ENCODE data around the gene KRT4. TPM values are rescaled to one million over a fixed set of nuclear protein-coding genes. Genes with fewer than 3 reads are reported as not detected.

KRT4 gene
- total RNA-seq, 1 donor from 2014 or later, result not detected

DNA sequence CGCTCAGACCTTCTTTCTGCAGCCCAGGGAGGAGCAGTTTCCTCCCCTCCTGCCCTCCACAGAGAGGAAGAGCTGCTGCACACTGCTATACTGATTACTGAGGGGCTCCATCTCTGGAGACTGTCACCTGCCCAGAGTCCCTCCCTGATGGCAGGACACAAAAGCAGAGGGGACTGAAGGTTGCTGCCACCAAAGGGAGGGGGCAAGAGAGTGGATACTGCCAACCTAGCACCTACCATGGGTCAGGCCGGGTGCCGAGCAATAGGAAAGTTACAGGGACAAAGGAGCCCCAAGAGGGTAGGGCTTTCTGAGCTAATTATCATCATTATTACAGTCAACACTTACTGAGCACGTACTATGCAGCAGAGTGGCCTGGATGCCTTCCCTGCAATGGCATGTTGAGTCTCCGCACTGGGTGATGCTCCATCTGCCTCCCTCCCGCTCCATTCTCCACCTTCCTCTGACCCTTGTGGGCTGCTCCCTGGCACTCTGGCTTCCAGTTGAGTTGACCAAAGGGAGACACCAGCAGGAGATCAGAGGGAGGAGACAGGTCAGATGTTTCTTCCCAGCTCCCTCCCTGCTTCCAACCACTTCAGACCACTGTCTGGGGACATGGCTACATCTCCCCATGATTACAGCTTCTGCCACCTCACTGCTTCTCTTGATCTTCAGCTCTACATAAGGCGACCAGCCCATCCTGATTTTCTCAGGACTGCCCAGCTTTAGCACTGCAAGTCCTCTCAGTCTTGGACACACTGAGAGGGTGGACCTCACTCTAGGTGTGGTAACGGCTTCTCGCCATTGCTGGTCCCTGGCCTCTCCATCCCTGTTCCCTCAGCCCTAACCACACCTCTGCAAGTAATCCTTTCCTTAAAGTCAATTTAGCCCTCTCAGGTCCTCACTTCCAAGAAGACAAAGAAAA is 22.8 kb upstream of the KRT4 start:
- no peak for DNase-seq (ENCODE audit: low read depth)

DNA sequence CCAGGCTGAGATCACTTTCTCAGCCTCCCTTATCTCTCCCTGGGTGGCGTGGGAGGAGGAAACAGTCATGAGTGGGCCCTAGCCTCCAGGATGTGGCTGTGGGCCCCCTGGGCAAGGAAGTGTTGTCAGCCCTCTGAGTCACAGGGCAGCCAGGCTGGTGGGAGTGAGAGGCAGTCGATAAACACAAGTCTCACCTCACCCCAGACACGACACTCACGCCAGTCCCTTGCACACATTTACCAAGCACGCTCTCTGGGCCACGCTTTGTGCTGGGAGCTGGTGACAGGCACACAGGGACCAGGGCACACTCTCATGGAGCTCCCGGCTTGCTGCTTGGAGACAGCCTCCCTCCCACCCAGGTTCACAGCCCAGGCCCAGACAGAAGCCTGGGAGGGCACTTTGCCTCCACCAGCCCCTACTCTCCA is 22.1 kb upstream of the KRT4 start:
- no peak for DNase-seq (ENCODE audit: low read depth)

DNA sequence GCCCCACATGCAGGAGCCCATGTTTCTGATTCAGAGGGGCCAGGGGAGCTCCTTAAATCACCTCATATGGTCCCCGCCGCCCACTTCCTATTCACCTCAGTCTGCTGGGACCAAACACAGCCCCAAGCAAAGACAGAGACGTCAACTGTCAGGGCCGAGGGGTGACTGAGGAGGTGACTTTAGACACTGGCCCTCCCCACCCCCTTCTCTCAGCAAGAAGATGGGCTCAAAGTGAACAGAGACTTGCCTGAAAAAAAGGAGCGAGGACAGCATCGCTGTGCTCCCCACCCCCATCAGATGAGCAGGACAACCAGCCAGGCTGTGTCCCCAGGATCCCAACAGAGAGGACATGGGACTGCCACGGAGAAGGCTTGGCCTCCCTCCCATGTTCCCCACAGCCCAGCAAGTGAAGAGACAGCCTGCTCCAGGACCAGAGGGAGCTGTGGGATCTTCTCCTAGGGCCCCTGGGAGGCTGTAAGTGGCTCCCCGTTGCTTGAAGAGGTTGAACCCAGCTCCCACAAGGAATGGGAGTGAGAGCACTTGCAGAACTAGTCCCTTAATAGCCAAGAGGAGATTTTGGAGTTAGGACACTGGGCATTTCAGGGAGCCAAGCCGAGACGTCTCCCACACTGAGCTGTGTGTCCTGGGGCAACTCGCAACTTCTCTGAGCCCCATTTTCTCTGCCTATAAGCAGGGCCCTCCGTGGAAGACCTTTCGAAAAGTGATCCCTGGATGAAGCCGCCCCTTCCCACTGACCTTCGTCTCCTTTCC is 21.5 kb upstream of the KRT4 start:
- DNase-seq (ENCODE audit: low read depth), result no peak

DNA sequence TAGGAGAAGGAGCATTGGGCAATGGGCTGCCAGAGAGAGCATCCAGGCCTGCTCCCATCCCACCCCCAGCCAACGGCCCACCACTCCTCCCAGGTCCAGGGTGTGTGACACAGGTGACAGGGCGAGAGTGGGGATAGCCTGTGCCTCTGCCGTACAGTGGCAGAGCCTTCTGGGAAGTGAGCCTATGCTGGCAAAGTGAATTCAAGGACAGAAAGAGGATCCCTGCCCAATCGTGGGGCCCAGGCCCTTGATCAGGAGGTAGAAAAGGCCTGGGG is 20.7 kb upstream of the KRT4 start:
- DNase-seq (ENCODE audit: low read depth), result no peak

DNA sequence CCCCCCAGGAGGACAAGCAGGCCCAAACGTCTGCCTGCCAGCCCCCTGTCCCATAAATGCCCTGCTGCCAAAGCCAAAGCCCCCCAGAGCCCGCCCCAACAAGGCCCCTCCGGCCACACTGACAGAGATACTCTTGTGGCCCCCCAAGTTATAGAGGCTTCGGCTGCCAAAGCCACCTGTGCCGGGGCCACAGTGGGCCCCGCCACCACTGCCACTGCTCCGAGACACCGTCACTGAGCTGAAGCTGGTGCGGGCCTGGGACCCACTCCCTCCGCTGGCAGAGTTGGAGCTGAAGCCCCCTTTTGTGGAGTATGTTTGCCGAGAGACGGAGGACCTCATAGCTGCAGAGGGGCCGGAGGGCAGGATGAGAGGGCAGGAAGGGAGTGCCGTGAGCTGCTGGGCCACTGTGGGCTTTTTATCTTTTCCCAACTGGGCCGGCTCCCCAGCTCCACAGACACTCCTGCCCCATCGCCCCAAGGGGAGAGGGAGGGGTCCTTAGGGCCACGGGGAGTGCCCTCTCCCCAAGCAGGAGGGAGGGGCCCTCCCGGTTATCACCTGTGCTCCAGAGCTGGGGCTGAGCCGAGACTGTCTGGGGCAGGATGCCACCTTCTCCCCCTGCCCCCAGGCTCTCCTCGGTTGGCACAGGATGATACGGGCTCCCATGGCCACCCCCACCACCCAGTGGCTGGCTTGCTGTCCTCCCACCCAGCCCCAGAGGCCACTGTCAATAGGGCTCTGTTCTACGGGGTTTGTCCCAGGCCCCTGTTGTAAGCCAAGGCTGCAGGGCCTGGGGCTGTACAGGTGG is 20.2 kb upstream of the KRT4 start, which contains the start of gene KRT79:
TSS of gene KRT79 (minus strand) at position 390 of the 805 bp plus-strand sequence. CDS start at position 339, 51 bp downstream.
- no peak for DNase-seq (ENCODE audit: low read depth)

DNA sequence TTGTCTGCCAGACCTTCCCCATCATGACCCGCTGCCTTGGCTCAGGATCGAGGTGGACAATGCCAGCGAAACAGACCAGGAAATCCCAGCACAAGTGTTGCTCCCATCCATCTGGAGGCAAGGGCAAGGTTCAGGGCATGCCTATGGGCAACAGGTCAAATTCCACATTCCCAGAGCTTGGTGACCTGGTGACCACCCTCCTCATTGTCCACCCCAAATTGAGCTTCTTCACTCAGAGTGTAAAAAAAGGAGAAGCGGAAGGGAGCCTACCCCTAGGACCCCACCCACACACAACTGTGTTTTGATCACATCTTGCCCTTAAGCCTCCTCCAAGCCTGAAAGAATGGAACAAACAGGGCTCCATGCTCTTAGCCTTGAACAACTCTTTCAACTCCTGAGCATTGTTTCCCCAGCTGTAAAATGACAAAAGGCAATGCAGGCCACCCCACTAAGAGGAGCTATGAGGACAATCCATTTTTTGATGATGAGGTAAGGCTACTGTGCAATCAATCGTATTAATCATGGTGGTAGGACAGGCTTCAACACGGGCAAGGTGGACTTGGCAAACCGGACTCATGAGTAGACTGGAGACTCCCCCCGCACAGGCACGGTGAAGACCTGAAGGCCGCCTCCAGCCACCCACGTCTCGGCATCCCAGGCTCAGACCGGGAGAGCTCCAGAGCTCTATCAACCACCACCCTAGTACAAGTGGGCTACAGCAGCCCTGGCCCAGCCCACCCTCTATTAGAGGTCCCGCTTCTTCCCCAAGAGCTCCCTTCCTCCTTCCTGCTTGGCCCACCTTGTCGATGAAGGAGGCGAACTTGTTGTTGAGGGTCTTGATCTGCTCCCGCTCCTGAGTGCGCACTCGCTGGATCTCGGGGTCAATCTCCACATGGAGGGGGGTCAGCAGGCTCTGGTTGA is 19.3 kb upstream of the KRT4 start:
- no peak for DNase-seq (ENCODE audit: low read depth)

DNA sequence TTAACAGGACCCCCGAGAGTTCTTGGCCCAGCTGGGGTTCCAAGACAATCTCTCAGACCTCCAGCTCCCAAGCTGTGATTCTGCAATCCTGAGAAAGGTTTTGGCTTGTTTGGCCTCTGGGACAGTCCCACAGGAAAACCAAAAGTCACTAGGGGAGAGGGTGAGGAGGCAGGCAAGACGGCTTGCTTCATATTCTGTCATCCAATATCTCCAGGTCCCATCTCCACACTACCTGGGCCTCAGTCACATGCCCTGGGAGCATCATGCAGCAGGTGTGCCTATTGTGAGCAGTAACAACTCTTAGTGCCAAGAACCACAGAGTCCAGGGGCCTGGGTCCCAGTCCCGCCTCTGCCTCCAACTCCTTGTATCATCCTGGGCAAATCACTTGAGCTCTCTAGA is 18.5 kb upstream of the KRT4 start:
- no peak for DNase-seq (ENCODE audit: low read depth)

DNA sequence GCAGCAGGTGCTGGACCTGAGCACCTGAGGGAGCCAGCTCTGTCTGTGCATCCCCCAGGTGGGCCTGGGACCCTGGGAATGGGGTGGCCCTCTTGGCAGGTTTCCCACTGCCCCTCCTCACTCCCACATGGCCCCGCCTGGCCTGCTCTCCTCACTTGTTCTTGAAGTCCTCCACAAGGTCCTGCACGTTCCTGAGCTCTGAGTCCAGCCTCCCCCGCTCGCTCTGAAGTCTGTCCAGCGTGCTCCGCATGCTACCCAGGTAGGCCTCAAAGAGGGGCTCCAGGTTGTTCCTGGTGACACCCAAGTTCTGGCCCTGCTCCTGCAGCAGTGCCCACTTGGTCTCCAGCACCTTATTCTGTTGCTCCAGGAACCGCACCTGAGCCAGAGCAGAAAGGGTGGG is 17.3 kb upstream of the KRT4 start:
- no peak for DNase-seq (ENCODE audit: low read depth)

DNA sequence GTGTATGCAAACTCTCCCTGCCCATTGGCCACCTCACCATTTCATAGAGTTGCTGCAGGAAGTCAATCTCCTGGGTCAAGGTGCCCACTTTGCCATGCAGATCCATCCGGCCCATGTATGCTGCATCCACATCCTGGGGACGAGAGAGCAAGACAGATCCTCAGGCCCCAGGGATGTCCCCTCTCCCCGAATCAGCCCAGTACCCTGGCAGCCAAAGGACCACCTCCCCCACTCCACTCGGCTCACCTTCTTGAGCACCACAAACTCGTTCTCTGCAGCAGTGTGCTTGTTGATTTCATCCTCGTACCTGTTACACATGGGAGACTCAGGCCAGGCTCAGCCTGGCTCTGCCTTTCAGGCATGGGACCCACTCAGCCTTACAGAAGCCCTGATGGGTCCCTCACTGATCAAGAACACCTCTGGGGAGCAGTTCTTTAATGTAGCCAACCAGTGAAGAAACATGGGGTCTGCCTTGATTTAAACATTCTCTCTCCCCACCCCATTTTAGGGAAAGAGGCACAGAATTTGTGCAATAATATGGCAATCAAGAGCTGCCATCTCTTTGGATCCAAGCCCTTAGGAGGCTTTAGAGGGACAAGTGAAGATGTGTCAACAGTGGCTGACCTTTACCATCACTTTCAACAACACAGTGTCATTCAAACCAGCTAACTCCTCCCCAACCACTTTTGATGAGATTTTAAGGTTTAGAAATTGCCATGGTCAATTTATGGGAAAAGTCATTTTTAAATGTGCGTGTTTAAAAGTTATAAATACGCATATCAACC is 16.3 kb upstream of the KRT4 start:
- no peak for DNase-seq (ENCODE audit: low read depth)

DNA sequence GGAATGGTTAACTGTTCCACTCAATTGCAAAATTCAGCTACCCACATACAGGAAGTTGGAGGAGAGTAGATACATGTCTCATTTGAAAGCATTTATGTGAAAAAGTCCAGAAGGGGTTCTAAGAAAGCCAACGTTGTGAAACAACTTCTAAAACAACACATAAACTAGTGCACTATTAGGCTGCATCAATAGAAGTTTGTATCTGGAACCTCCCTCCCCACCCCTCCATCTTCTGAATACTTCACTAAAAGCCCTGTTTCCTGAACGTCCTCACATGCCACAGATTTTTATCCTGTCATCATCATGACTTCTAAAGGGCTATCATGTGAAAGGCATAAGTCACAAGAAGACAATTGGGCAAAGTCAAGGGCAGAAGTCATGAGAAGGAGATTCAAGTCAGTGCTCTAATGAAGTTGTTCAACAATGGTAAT is 14.7 kb upstream of the KRT4 start:
- DNase-seq (ENCODE audit: low read depth), result no peak

DNA sequence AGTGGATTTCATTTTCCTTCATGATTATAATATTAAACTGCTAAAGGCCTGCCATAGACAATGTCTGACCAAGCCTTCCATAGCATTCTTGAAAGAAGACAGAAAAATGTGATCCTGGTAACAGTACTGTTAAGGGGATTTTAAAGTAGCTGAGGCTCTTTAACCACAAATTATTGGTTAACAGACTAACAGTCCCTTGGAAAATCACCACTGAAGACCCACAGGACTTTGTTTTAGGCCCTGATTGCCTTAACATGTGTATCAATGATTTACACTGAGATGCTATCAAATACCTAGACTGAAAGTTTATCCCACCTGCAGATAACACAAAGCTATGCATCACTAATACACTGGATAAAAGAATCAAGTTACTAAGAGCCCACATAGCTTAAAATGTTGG is 14.2 kb upstream of the KRT4 start:
- DNase-seq (ENCODE audit: low read depth), result no peak

DNA sequence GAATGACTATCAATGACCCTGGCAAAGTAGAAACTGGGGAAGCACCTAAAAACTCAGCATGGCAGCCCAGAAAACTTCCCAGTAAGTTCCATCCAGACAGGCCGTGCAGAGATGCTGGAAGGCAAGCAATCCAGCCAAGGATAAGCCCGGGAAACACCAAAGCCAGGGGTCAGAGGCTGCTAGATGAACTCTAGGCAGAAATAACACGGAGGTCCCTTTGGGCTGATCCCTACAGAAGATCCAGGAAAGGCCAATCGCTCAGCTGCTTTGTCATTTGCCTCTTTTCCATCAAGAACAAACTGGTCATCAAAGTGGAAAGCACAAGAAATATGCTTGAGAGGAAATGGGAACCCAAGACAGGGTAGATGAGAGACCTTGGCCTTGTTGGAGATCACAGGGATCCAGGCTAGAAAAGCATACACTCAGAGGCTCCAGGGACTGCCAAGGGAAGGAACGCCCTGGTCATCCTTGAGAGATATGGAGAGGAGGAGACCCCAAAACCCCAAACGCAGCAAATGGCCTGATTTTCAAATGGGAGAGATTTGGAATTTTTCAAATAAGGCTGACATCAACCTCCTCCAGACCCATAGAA is 13.7 kb upstream of the KRT4 start:
- no peak for DNase-seq (ENCODE audit: low read depth)

DNA sequence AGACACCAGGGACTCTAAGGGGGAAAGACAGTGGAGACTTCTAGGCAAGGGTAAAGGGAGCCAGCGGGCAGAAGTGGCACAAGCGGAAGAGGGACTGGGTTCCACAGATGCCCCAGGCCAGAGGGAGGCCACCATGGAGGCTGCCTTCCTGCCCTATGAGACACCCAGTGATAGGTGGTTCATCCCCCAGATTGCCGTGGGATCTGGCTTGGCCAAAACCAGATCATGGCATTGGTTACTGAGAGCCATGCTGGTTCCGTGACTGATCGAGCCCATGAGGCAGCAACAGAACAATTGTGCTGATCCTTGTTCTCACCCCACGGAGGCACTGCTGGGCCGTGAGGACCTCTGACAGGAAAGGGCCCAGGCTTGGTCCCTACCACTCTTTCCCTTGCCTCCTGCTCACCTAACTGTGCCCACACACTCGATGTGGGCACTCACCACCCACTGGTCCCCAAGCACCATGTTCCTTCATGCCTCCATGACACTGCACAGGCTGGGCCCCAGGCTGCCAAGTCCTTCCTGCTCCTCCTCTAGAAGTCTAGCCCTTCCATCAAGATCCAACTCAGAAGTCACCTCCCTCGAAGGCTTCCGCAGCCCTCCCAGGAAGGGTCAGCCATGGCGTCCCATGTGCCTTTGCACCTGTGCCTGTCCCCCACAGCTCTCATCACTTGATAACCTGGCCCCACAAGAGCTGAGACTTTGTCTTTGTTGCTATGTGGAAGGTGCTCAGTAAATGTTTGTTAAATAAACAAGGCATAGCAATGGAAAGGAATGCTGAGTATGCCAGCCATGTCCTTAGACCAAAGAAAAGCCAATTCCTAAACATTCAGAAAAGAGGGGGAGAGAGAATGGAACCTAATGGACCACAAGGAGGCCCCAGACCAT is 12.9 kb upstream of the KRT4 start:
- no peak for DNase-seq (ENCODE audit: low read depth)

DNA sequence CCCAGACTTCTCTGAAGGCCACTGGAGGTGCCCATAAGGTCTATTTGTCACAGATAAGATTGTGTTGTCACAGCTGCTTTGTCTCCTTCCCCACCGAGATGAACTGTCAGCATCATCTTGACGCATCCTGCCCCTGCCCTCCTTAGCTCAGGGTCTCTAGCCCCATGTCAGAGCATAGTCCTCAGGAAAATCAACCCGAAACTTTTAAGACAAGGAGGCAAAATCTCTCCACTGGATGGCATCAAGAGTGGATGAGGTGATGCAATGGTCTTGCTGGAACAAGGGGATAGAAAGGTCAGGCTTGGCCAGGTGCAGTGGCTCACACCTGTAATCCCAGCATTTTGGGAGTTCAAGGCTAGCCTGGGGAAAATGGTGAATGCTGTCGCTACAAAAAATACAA is 12.0 kb upstream of the KRT4 start:
- DNase-seq (ENCODE audit: low read depth), result no peak

DNA sequence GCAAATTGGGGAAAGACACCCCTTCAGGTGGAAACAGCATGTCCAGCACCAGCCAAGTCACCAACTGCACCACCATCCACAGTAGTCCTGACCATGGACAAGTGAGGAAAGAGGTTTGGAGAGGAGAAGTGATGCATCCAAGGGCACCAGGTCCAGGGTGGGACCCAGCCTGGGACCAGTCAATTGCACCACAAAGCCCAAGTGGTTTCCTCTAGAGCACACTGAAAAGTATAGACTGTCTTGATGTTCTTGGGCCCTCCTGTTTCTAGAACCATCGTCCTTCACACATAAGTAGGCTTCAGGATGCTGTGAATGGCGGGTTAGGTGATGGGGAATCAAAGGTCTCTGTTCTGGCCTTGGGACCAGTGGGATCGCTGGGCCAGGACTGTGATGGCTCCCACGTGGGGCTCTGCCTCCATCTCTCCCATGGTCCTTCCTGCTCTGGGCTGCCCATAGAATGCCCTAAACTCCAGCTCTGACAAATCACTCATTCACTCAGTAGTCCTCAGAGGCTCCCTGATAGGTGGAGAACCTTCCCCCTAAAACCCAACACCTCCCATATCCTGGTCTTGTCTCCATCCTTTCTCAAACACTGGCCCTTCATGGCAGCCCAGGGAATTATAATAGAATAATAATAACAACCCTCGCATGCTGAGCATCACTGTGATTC is 11.0 kb upstream of the KRT4 start:
- DNase-seq (ENCODE audit: low read depth), result no peak

DNA sequence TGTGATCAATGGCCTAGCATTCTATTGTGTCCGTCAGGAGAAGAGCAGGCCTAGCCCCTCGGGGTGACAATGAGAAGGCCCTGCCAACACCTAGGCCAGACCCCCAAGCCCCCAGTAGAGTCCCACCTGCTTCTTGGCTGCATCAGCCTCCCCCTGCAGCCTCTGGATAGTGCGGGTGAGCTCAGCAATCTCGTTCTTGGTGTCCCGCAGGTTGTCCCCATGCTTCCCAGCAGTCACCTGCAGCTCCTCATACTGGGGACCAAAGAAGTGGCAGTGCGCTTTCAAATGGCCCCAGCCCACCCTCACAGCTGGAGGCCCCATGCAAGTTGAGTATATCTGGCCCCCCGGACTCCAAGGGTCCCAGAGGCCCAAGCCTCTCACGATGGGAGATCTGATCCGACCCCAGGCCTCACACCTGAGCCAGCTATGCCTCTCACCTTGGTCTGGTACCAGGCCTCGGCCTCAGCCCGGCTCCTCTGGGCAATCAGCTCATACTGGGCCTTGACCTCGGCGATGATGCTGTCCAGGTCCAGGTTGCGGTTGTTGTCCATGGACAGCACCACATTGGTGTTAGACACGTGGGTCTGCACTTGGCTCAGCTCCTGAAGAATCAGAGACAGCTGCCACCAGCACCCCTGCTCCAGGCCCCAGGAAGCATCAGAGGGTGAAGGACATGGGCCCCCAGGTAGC is 10.0 kb upstream of the KRT4 start:
- no peak for DNase-seq (ENCODE audit: low read depth)
